ENCODE measurements around the gene RABGGTA.

- TF ChIP-seq ZNF302 (CRISPR knock-in tag; IDR thresholded peaks at IDR 0.05) (no peak), KDM1A (IDR thresholded peaks at IDR 0.05; ENCODE audit: low read depth) (no peak), REST (IDR thresholded peaks at IDR 0.05) (no peak), CEBPB (IDR thresholded peaks at IDR 0.05) (no peak), JUN (IDR thresholded peaks at IDR 0.05) (no peak), CTCF (IDR thresholded peaks at IDR 0.05) (no peak), EP300 (IDR thresholded peaks at IDR 0.05) (no peak), NFE2L2 (conservative IDR thresholded peaks at IDR 0.05; ENCODE audit: low read length) (no peak), HDAC2 (IDR thresholded peaks at IDR 0.05) (no peak), MAZ (IDR thresholded peaks at IDR 0.05; ENCODE audit: borderline replicate concordance, low read depth, low read length) (no peak), TFCP2L1 (CRISPR knock-in tag; IDR thresholded peaks at IDR 0.05) (no peak), POLR2A (IDR thresholded peaks at IDR 0.05; ENCODE audit: low read length) (no peak), RAD21 (conservative IDR thresholded peaks at IDR 0.05 in 1 of 2, IDR thresholded peaks at IDR 0.05 in 1 of 2) (no peak)
Measured at GRCh38 chr14:24286996-24287395, 15.6 kb upstream of the RABGGTA start.
